ENCODE data around the gene HACL1.

DNA sequence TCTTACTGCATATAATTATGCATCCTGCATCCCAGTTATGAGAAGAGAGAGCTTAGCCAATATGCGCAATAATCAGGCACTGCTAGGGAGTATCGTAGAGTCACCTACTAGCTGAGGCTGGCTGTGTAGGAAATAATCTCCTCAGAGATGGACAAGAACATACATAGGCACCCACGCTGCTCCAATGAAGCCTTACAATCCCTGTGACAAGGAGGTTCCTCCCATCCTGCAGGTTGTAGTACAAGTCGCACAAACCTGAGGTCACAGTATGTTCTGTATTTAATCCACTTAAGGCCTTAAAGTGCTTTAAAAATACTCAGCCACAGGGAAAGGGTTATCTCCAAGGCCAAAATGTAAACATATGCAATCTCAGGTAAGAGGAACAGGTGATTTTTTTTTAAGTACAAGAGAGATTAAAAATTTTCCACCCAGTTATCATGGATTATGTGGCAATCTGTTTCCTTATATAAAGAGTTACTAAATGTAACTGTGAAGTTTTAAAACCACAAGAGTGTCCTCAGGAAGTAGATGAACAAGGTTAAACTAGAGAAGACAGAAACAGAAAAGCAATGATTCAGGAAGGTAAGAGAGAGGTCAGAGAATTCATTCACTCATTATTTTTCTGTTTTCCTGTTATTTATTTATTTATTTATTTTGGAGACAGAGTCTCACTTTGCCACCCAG is 72.4 kb downstream of the HACL1 start:
- TF ChIP-seq, protein P1, sequence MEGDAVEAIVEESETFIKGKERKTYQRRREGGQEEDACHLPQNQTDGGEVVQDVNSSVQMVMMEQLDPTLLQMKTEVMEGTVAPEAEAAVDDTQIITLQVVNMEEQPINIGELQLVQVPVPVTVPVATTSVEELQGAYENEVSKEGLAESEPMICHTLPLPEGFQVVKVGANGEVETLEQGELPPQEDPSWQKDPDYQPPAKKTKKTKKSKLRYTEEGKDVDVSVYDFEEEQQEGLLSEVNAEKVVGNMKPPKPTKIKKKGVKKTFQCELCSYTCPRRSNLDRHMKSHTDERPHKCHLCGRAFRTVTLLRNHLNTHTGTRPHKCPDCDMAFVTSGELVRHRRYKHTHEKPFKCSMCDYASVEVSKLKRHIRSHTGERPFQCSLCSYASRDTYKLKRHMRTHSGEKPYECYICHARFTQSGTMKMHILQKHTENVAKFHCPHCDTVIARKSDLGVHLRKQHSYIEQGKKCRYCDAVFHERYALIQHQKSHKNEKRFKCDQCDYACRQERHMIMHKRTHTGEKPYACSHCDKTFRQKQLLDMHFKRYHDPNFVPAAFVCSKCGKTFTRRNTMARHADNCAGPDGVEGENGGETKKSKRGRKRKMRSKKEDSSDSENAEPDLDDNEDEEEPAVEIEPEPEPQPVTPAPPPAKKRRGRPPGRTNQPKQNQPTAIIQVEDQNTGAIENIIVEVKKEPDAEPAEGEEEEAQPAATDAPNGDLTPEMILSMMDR (optimal IDR thresholded peaks at IDR 0.05 in 1 of 3, IDR thresholded peaks at IDR 0.05 in 1 of 3, conservative IDR thresholded peaks at IDR 0.05 in 1 of 3; ENCODE audit: extremely low read depth in 1 of 3, insufficient read depth in 2 of 3, low read length in 3 of 3) = no peak
- no peak for TF ChIP-seq EZH2 (IDR thresholded peaks at IDR 0.05; ENCODE audit: low read length)
